Right lobe of liver (tissue), 6 donors: ENCODE data around the gene DPP10. TPM values are rescaled to one million over a fixed set of nuclear protein-coding genes. Genes with fewer than 3 reads are reported as not detected.

ENCODE experiments used
- ATAC-seq, 4 donors: fragments of 200-7000 bp; cut with Tn5 transposase; one replicate each; pipeline ENCODE4 v1.9.1; 2020; ENCODE audit warnings: mild to moderate bottlenecking in 4 of 4, moderate library complexity in 4 of 4
- DNase-seq, 3 donors: peaks; one replicate each; pipeline ENCODE4 v3.0.0-alpha.2; 2020
- H3K27ac ChIP-seq, 3 donors: fragments of 200-600 bp; one replicate each; pipeline ENCODE4 v1.8.0; 2022
- H3K27me3 ChIP-seq, 2 donors: fragments of 200-600 bp; one replicate each; pipeline ENCODE4 v1.8.0; 2022
- H3K36me3 ChIP-seq, 4 donors: fragments of 200-600 bp; sonication (generic) in 1 of 4; one replicate each; pipeline versions ENCODE4 v1.5.1 to v1.8.0; 2017 to 2022; ENCODE audit warnings: control low read depth in 1 of 4
- H3K4me1 ChIP-seq, 4 donors: fragments of 200-600 bp; sonication (generic) in 1 of 4; one replicate each; pipeline versions ENCODE4 v1.5.1 to v1.8.0; 2017 to 2022; ENCODE audit warnings: control low read depth in 1 of 4
- H3K4me3 ChIP-seq, 3 donors: fragments of 200-600 bp; one replicate each; pipeline ENCODE4 v1.8.0; 2022
- H3K9me3 ChIP-seq, 4 donors: fragments of 200-600 bp; sonication (generic) in 1 of 4; one replicate each; pipeline versions ENCODE4 v1.5.1 to v1.8.0; 2017 to 2022; ENCODE audit warnings: control low read depth in 1 of 4
- CTCF ChIP-seq, 4 donors: fragments of 200-600 bp in 3 of 4; fragments of 450-650 bp in 1 of 4; IDR thresholded peaks; one replicate each; pipeline versions ENCODE4 v1.5.1 to v1.8.0; 2016 to 2022; ENCODE audit warnings: antibody characterized with exemption in 4 of 4, mild to moderate bottlenecking in 2 of 4
- POLR2A ChIP-seq: fragments of 450-650 bp; IDR thresholded peaks from one replicate; pipeline ENCODE4 v1.6.1; 2017; ENCODE audit warnings: antibody characterized with exemption, mild to moderate bottlenecking
- WGBS: methylation state at CpG from one replicate; pipeline ENCODE4 v1.1.6; 2018; ENCODE audit warnings: low coverage, low lambda C conversion rate; ENCODE audit not compliant: insufficient coverage; ENCODE audit errors: missing lambda C conversion rate; 5-methylcytosine and 5-hydroxymethylcytosine counted together
- intact Hi-C, 2 donors: fragments of 100-400 bp; cut with DNase I; formaldehyde crosslinking; loops; one replicate each; pipeline versions ENCODE4 v1.11.2 to v1.14.1; 2022
- total RNA-seq, 6 experiments: library from RNA; depleted of rRNA in 2 of 6; stranded (reverse); fragments of >200 nt in 2 of 6; fragmentation: NEBNext Ultra II Directional in 3 of 6; extraction: Animal tissue kit (Norgen Biotek cat#: 25700) in 3 of 6; gene quantifications; one replicate each; pipeline versions ENCODE4 v1.1.0 to v1.2.4, GENCODE V29; 2016 to 2023
- donor health status: DM: no; HTN: yes; CAD: no.
- donor health status: DM: no; HTN: no; CAD: no.
- donor health status: DM: no; HTN: no; CAD: no.
- donor health status: DM: no; HTN: yes; CAD: no.
- donor health status: DM: no; HTN: yes; CAD: no.

Gene DPP10
- total RNA-seq, 6 experiments from 2014 or later, result 0.09 to 0.19 (median 0.15) TPM; not detected in 2

GRCh38 chr2:114805195-114805594, 362.8 kb downstream of the DPP10 start:
- TF ChIP-seq POLR2A, result no peak
- no peak for TF ChIP-seq CTCF (IDR thresholded peaks at IDR 0.05)
- Histone ChIP-seq H3K4me1 (no peaks in the 10 kb centered on the region), H3K27ac (no peak overlapping the region), H3K27me3 (no peaks in the 10 kb centered on the region), H3K9me3 (no peaks in the 10 kb centered on the region), H3K4me3 (no peak overlapping the region), H3K36me3 (no peaks in the 10 kb centered on the region)
- 64% methylated on average over 3 of the region's 3 CpGs for WGBS
- ATAC-seq (no peak), DNase-seq (no peak)
- intact Hi-C loops, result no loop called here

GRCh38 chr2:114810092-114810491, 367.7 kb downstream of the DPP10 start:
- H3K9me3 ChIP-seq, result no peaks in the 10 kb centered on the region
- H3K4me1 ChIP-seq, result no peaks in the 10 kb centered on the region
- TF ChIP-seq CTCF (IDR thresholded peaks at IDR 0.05), result no peak
- no peak for TF ChIP-seq POLR2A
- ATAC-seq, result no peak
- no peak overlapping the region for H3K27ac ChIP-seq
- no peaks in the 10 kb centered on the region for H3K27me3 ChIP-seq
- intact Hi-C loops, result no loop called here
- H3K4me3 ChIP-seq, result no peak overlapping the region
- no peaks in the 10 kb centered on the region for H3K36me3 ChIP-seq
- no peak for DNase-seq
- 56% methylated on average over 5 of the region's 5 CpGs for WGBS

GRCh38 chr2:114812261-114812660, 369.8 kb downstream of the DPP10 start:
- 64% methylated on average over 4 of the region's 5 CpGs for WGBS
- H3K27ac ChIP-seq, result no peak overlapping the region
- intact Hi-C loops, result no loop called here
- no peak for DNase-seq
- no peaks in the 10 kb centered on the region for H3K9me3 ChIP-seq
- ATAC-seq, result no peak
- TF ChIP-seq CTCF (IDR thresholded peaks at IDR 0.05) (no peak), POLR2A (no peak)
- H3K36me3 ChIP-seq, result no peaks in the 10 kb centered on the region
- H3K4me1 ChIP-seq, result no peaks in the 10 kb centered on the region
- H3K27me3 ChIP-seq, result no peaks in the 10 kb centered on the region
- H3K4me3 ChIP-seq, result no peak overlapping the region

- intact Hi-C loops, result no loop called here
- H3K9me3 ChIP-seq, result no peaks in the 10 kb centered on the region
- no peak for DNase-seq
- no peak for ATAC-seq
- H3K4me1 ChIP-seq, result no peaks in the 10 kb centered on the region
- no peak overlapping the region for H3K4me3 ChIP-seq
- TF ChIP-seq CTCF (IDR thresholded peaks at IDR 0.05) (no peak), POLR2A (no peak)
- H3K27me3 ChIP-seq, result no peaks in the 10 kb centered on the region
- no peak overlapping the region for H3K27ac ChIP-seq
- WGBS, result 34% methylated on average over 6 of the region's 6 CpGs
- no peaks in the 10 kb centered on the region for H3K36me3 ChIP-seq
Observed at GRCh38 chr2:114814355-114814754, 371.9 kb downstream of the DPP10 start.

- H3K4me3 ChIP-seq, result no peak overlapping the region
- intact Hi-C loops, result no loop called here
- no peaks in the 10 kb centered on the region for H3K27me3 ChIP-seq
- no peaks in the 10 kb centered on the region for H3K36me3 ChIP-seq
- TF ChIP-seq CTCF (IDR thresholded peaks at IDR 0.05) (no peak), POLR2A (no peak)
- H3K9me3 ChIP-seq, result no peaks in the 10 kb centered on the region
- DNase-seq, result no peak
- 66% methylated on average over 3 of the region's 3 CpGs for WGBS
- H3K4me1 ChIP-seq, result no peaks in the 10 kb centered on the region
- H3K27ac ChIP-seq, result no peak overlapping the region
- ATAC-seq, result no peak
Observed at GRCh38 chr2:114821055-114821454, 378.6 kb downstream of the DPP10 start.
